Panc1 (cell line): ENCODE data around the gene PHRF1. TPM values are rescaled to one million over a fixed set of nuclear protein-coding genes. Genes with fewer than 3 reads are reported as not detected.
A peak's percentile ranks its signal among the peaks of the same experiment; 100 is the strongest.

Source experiments
- ATAC-seq: fragments of 200-7000 bp; cut with Tn5 transposase; 2 replicates; pipeline ENCODE4 v1.9.1; 2020; ENCODE audit warnings: mild to moderate bottlenecking, moderate library complexity
- BruUV-seq: library from RNA; stranded (reverse); fragments of 400-500 nt; replicated peaks from 2 replicates; lab custom pipeline; 2021; lab: Mats Ljungman, UMichigan
- CTCF ChIA-PET: fragments of 300-600 bp; sonication (Branson Sonifier 250); formaldehyde crosslinking; loops from one replicate; lab custom pipeline; 2022; ENCODE audit warnings: antibody characterized with exemption; lab: Charles Lee
- POLR2A ChIA-PET: fragments of 300-600 bp; sonication (Branson Sonifier 250); formaldehyde crosslinking; loops from one replicate; lab custom pipeline; 2022; ENCODE audit warnings: antibody characterized with exemption; lab: Charles Lee
- DNase-seq: peaks from one replicate; pipeline ENCODE4 v3.0.0-alpha.2; 2010; ENCODE audit warnings: low read depth, low spot score
- H3K27ac ChIP-seq: 2 replicates; pipeline ENCODE4 v1.5.1; 2011; ENCODE audit warnings: mild to moderate bottlenecking, low read length, inconsistent platforms
- H3K27me3 ChIP-seq: fragments of 200-500 bp; sonication (Bioruptor generic); 2 replicates; pipeline ENCODE4 v1.6.0; 2014; ENCODE audit warnings: low read length, inconsistent platforms; ENCODE audit not compliant: control insufficient read depth, insufficient read depth
- H3K36me3 ChIP-seq: fragments of 200-500 bp; sonication (Bioruptor generic); 2 replicates; pipeline ENCODE4 v1.5.1; 2014; ENCODE audit warnings: inconsistent platforms, mild to moderate bottlenecking, low read length, moderate library complexity; ENCODE audit not compliant: control insufficient read depth, insufficient read depth
- H3K4me1 ChIP-seq: 2 replicates; pipeline ENCODE4 v1.5.1; 2011; ENCODE audit warnings: inconsistent platforms, mild to moderate bottlenecking, low read length, moderate library complexity; ENCODE audit not compliant: control insufficient read depth, insufficient read depth
- H3K4me3 ChIP-seq, 2 experiments: 2 replicates each; pipeline ENCODE4 v1.5.1; 2011 to 2012; ENCODE audit warnings: low read depth in 2 of 2, low read length in 2 of 2, mild to moderate bottlenecking in 2 of 2, inconsistent platforms in 1 of 2, moderate library complexity in 1 of 2
- H3K9me3 ChIP-seq: fragments of 200-500 bp; sonication (Bioruptor generic); 2 replicates; pipeline ENCODE4 v1.5.1; 2014; ENCODE audit warnings: low read depth, mild to moderate bottlenecking, inconsistent platforms, low read length, moderate library complexity; ENCODE audit not compliant: control insufficient read depth, insufficient read depth
- POLR2AphosphoS5 ChIP-seq: IDR thresholded peaks from 2 replicates; pipeline ENCODE4 v1.6.1; 2012; ENCODE audit warnings: mild to moderate bottlenecking, low read depth, low read length, moderate library complexity
- REST ChIP-seq, 2 experiments: IDR thresholded peaks; 2 replicates each; pipeline ENCODE4 v1.6.1; 2011 to 2012; ENCODE audit warnings: low read depth in 2 of 2, control low read depth in 1 of 2, low read length in 1 of 2, mild to moderate bottlenecking in 1 of 2, moderate library complexity in 1 of 2; ENCODE audit not compliant: insufficient read depth in 1 of 2
- SIN3A ChIP-seq: IDR thresholded peaks from 2 replicates; pipeline ENCODE4 v1.6.1; 2012; ENCODE audit warnings: low read depth, mild to moderate bottlenecking, low read length, moderate library complexity, borderline replicate concordance; ENCODE audit not compliant: insufficient read depth
- TCF7L2 ChIP-seq: IDR thresholded peaks from 2 replicates; pipeline ENCODE4 v1.6.1; 2011; ENCODE audit warnings: mild to moderate bottlenecking, low read depth, low read length, inconsistent platforms
- in situ Hi-C: cut with HindIII; loops from 2 replicates; pipeline ENCODE4 v1.10.0; 2016; ENCODE audit warnings: low sequenced_read_pairs, low pct_unique_long_range_greater_than_20kb
- intact Hi-C: fragments of 100-400 bp; cut with micrococcal nuclease; formaldehyde crosslinking; loops from one replicate; pipeline ENCODE4 v1.10.0; 2022; ENCODE audit not compliant: unreplicated experiment
- total RNA-seq: library from RNA; stranded (reverse); gene quantifications from one replicate; pipeline ENCODE4 v1.2.1, GENCODE V29; 2021; ENCODE audit not compliant: unreplicated experiment
- TF ChIP-seq, protein P1 (sequence below): fragments of 450-650 bp; IDR thresholded peaks from 2 replicates; pipeline ENCODE4 v1.5.1; 2017; ENCODE audit warnings: mild to moderate bottlenecking

Gene PHRF1
- total RNA-seq, 1 experiment from 2014 or later: 90.6 TPM

- Histone ChIP-seq H3K27ac (peak overlapping the region; percentile 79), H3K4me1 (peaks cover 31% of the 10 kb centered on the region)
Measured at GRCh38 chr11:537622-538430, 38.4 kb upstream of the PHRF1 start.

DNA sequence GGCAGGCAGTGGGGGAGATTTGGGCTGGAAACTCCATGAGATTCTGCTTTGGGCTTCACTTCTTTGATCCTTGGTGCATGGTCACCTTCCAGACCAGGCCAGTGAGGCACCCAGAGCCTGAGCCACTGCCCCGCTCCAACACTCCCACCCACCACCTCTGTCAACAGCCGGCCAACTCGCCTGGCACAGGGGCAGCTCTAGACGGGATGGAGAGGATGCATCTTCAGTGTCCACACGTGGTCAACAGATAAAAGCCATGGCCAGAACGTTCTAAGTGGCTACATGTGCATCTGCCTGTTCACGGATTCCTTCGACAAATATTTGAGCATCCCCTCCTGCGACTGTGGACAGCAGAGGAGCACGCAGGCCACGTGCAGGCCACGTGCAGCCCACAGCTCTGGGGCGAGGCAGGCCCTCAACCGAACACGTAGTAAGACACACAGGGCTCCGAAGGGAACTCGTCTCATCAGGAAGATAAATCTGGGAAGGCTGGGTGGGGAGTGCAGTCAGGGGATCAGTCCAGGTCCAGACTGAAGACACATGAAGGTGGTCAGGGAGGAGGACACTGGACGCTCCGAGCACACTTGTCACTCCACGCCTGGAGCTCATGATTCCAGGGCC is 37.7 kb upstream of the PHRF1 start:
- no peaks in the 10 kb centered on the region for H3K9me3 ChIP-seq
- H3K27me3 ChIP-seq: no peaks in the 10 kb centered on the region
- no peak for TF ChIP-seq SIN3A
- no peak for TF ChIP-seq POLR2AphosphoS5
- no peak for TF ChIP-seq REST (IDR thresholded peaks at IDR 0.05; ENCODE audit: insufficient read depth in 1 of 2, low read depth in 2 of 2, low read length in 1 of 2)
- TF ChIP-seq TCF7L2: no peak
- TF ChIP-seq, protein P1, sequence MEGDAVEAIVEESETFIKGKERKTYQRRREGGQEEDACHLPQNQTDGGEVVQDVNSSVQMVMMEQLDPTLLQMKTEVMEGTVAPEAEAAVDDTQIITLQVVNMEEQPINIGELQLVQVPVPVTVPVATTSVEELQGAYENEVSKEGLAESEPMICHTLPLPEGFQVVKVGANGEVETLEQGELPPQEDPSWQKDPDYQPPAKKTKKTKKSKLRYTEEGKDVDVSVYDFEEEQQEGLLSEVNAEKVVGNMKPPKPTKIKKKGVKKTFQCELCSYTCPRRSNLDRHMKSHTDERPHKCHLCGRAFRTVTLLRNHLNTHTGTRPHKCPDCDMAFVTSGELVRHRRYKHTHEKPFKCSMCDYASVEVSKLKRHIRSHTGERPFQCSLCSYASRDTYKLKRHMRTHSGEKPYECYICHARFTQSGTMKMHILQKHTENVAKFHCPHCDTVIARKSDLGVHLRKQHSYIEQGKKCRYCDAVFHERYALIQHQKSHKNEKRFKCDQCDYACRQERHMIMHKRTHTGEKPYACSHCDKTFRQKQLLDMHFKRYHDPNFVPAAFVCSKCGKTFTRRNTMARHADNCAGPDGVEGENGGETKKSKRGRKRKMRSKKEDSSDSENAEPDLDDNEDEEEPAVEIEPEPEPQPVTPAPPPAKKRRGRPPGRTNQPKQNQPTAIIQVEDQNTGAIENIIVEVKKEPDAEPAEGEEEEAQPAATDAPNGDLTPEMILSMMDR: no peak
- ChIA-PET POLR2A (no interaction called here), CTCF (no interaction called here)
- H3K4me3 ChIP-seq: no peak overlapping the region
- DNase-seq (no peak), ATAC-seq (no peak)
- TSS peak; percentile 66 for BruUV-seq
- no peak overlapping the region for H3K27ac ChIP-seq
- peaks cover 30% of the 10 kb centered on the region for H3K4me1 ChIP-seq
- intact Hi-C loops (no loop called here), in situ Hi-C loops (no loop called here)
- H3K36me3 ChIP-seq: no peaks in the 10 kb centered on the region; the same call in 1 of the 2 replicates

More at GRCh38 chr11:537622-538430, 38.4 kb upstream of the PHRF1 start:
- intact Hi-C loops (no loop called here), in situ Hi-C loops (no loop called here)
- peaks cover 3% of the 10 kb centered on the region; the same call in 1 of the 2 replicates for H3K36me3 ChIP-seq
- peak overlapping the region; percentile 69 to 84 for H3K4me3 ChIP-seq
- no peaks in the 10 kb centered on the region for H3K9me3 ChIP-seq
- H3K27me3 ChIP-seq: no peaks in the 10 kb centered on the region
- DNase-seq: no peak
- ChIA-PET POLR2A (no interaction called here), CTCF (interaction anchor here (0.6 kb wide), 1 partner anchor 140 kb away, joined by 3 read pairs; no protein-coding TSS in a partner anchor)
- ATAC-seq: no peak
- no TSS peak for BruUV-seq
- TF ChIP-seq REST (IDR thresholded peaks at IDR 0.05; ENCODE audit: insufficient read depth in 1 of 2, low read depth in 2 of 2, low read length in 1 of 2): no peak
- no peak for TF ChIP-seq TCF7L2
- no peak for TF ChIP-seq POLR2AphosphoS5
